Measurements from ENCODE around the gene SMAD3. TPM values are rescaled to one million over a fixed set of nuclear protein-coding genes. Genes with fewer than 3 reads are reported as not detected.

The SMAD3 gene
- total and polyA plus RNA-seq, 2 of the 8 experiments (the other 6 are each of a cell fraction or from before 2014, with no cell fraction given), result 10.1 to 12.4 TPM

- CTCF ChIA-PET (ENCODE audit: partially characterized antibody), result interaction anchor here (0.6 to 2.3 kb wide), 21 partner anchors 10 to 368 kb away, joined by 3 to 12 read pairs (median 4); no protein-coding TSS in a partner anchor
Observed at GRCh38 chr15:67164811-67165253, 99.4 kb downstream of the SMAD3 start.

More at GRCh38 chr15:67164811-67165253, 99.4 kb downstream of the SMAD3 start:
- H3K23ac ChIP-seq (ENCODE audit: insufficient read length), result no peak overlapping the region
- no peak overlapping the region for H4K5ac ChIP-seq (ENCODE audit: insufficient read length, low read depth, low read length)
- H2BK20ac ChIP-seq (ENCODE audit: low read length), result peak overlapping the region; percentile 95; the same call in 1 of the 2 replicates
- peak overlapping the region; percentile 94 for H2BK12ac ChIP-seq (ENCODE audit: low read depth, low read length)
- H3K36me3 ChIP-seq (ENCODE audit: control insufficient read depth in 2 of 4, insufficient read depth in 4 of 4, low read length in 3 of 4), result no peaks in the 10 kb centered on the region
- peak overlapping the region; percentile 72 for H4K91ac ChIP-seq (replicated peaks; ENCODE audit: insufficient read length, low read length)
- peak overlapping the region; percentile 60 to 75; a peak in 2 of 4 replicates for H3K4me2 ChIP-seq (ENCODE audit: insufficient read depth in 1 of 2, low read depth in 2 of 2, low read length in 2 of 2)
- no peak overlapping the region for H2AFZ ChIP-seq (ENCODE audit: low read length)
- TF ChIP-seq CTCF (IDR thresholded peaks at IDR 0.05; ENCODE audit: control extremely low read depth in 1 of 3, insufficient read depth in 1 of 3, low read depth in 1 of 3, low read length in 3 of 3) (peak; percentile 37 to 51 (median 41); a peak in 3 of 4 replicates), JUND (IDR thresholded peaks at IDR 0.05; ENCODE audit: low read length) (no peak), GTF2F1 (IDR thresholded peaks at IDR 0.05; ENCODE audit: borderline replicate concordance, low read depth, low read length) (no peak), E2F6 (IDR thresholded peaks at IDR 0.05) (peak; percentile 48), RAD21 (IDR thresholded peaks at IDR 0.05 in 1 of 2, conservative IDR thresholded peaks at IDR 0.05 in 1 of 2; ENCODE audit: low read depth in 2 of 2, low read length in 2 of 2) (peak; percentile 49 to 63), TCF12 (IDR thresholded peaks at IDR 0.05; ENCODE audit: low read depth, low read length) (no peak), MAX (IDR thresholded peaks at IDR 0.05) (peak; percentile 66; the same call in 1 of the 2 replicates), YY1 (IDR thresholded peaks at IDR 0.05; ENCODE audit: low read depth, low read length) (no peak), POLR2A (IDR thresholded peaks at IDR 0.05; ENCODE audit: control extremely low read depth in 1 of 2, low read depth in 2 of 2, low read length in 2 of 2) (no peak)
- H3K4me3 ChIP-seq (ENCODE audit: extremely low read depth in 1 of 4, insufficient read depth in 2 of 4, low read depth in 3 of 4, low read length in 4 of 4), result no peak overlapping the region
- no peak overlapping the region for H3K56ac ChIP-seq (replicated peaks; ENCODE audit: insufficient read length, low read depth, low read length)
- no peak overlapping the region for H3K14ac ChIP-seq (ENCODE audit: insufficient read length)
- H2BK15ac ChIP-seq (ENCODE audit: low read length), result peak overlapping the region; percentile 72; the same call in 1 of the 2 replicates
- peaks cover 15 to 31% (median 22%) of the 10 kb centered on the region in 4 experiments for H3K4me1 ChIP-seq (replicated peaks in 1 of 4; ENCODE audit: control insufficient read depth in 3 of 4, insufficient read depth in 4 of 4, low read length in 3 of 4)
- H3K27me3 ChIP-seq (replicated peaks in 1 of 4; ENCODE audit: control insufficient read depth in 3 of 4, extremely low read depth in 1 of 4, insufficient read depth in 3 of 4, low read length in 3 of 4), result peaks cover 0 to 2% (median 0%) of the 10 kb centered on the region in 4 experiments; a peak in 1 of 7 replicates
- DNase-seq (ENCODE audit: low read depth in 1 of 2, low spot score in 2 of 2), result peak in 1 of 2 experiments; percentile 74
- peaks cover 3% of the 10 kb centered on the region; the same call in 1 of the 2 replicates for H3K23me2 ChIP-seq (ENCODE audit: low read depth, low read length)
- no peak overlapping the region for H4K8ac ChIP-seq (ENCODE audit: extremely low read depth, insufficient read depth, low read length)
- peak overlapping the region; percentile 39; the same call in 1 of the 2 replicates for H2AK5ac ChIP-seq (ENCODE audit: low read depth, low read length)
- peak overlapping the region; percentile 83; the same call in 1 of the 2 replicates for H3K18ac ChIP-seq (ENCODE audit: extremely low read depth, low read length)
- H3K27ac ChIP-seq (ENCODE audit: low read depth, low read length), result no peak overlapping the region
- peak overlapping the region; percentile 6 for H3K4ac ChIP-seq (replicated peaks; ENCODE audit: insufficient read length, low read depth, low read length)
- WGBS, 2 experiments (ENCODE audit: extremely low coverage in 1 of 2, insufficient coverage in 1 of 2, insufficient read length in 1 of 2, insufficient replicate concordance in 2 of 2, low coverage in 1 of 2, low lambda C conversion rate in 2 of 2, missing lambda C conversion rate in 1 of 2), result 54% methylated on average over 16 of the region's 17 CpGs; no CpG with 5 or more reads in 1 of the 2 experiments
- no peaks in the 10 kb centered on the region for H4K20me1 ChIP-seq (replicated peaks in 1 of 2; ENCODE audit: control insufficient read depth in 1 of 2, insufficient read depth in 2 of 2, low read length in 2 of 2)
- FAIRE-seq, result no peak
- H2BK5ac ChIP-seq (ENCODE audit: low read depth, low read length), result peak overlapping the region; percentile 19; the same call in 1 of the 2 replicates
- no peaks in the 10 kb centered on the region for H3K9me3 ChIP-seq (ENCODE audit: insufficient read depth in 2 of 2, low read depth in 1 of 2, low read length in 1 of 2)
- no peak overlapping the region for H2BK120ac ChIP-seq (replicated peaks; ENCODE audit: low read depth, low read length)
- POLR2A ChIA-PET (ENCODE audit: partially characterized antibody), result interaction anchor here (1.2 to 1.3 kb wide), 3 partner anchors 9 to 89 kb away, joined by 3 to 4 read pairs (median 3); no protein-coding TSS in a partner anchor
- H3K9ac ChIP-seq (replicated peaks in 1 of 4; ENCODE audit: extremely low read depth in 1 of 4, low read depth in 3 of 4, low read length in 3 of 4), result no peak overlapping the region
- H3K79me2 ChIP-seq (ENCODE audit: control insufficient read depth in 1 of 2, insufficient read depth in 2 of 2, low read length in 2 of 2), result no peaks in the 10 kb centered on the region
- peaks cover 7% of the 10 kb centered on the region for H3K79me1 ChIP-seq (ENCODE audit: low read depth, low read length)

Measured in H1 (cell line).